Stimulated activated CD4-positive, alpha-beta T cell treated with anti-CD3 and anti-CD28 coated beads, Interleukin-15, amount 100 ng/mL, for 1 hour (primary cell): ENCODE data around the gene GOLGA3.
"Not testable (repeated sequence)": the region's sequence is repeated elsewhere in the genome, so short reads cannot be mapped to it uniquely, and the experiment has no call there.

Source experiments
- DNase-seq, 2 donors: peaks; one replicate each; pipeline ENCODE4 v3.0.0-alpha.2; 2020; ENCODE audit warnings: low read depth in 1 of 2, low spot score in 1 of 2

The GOLGA3 gene

DNA sequence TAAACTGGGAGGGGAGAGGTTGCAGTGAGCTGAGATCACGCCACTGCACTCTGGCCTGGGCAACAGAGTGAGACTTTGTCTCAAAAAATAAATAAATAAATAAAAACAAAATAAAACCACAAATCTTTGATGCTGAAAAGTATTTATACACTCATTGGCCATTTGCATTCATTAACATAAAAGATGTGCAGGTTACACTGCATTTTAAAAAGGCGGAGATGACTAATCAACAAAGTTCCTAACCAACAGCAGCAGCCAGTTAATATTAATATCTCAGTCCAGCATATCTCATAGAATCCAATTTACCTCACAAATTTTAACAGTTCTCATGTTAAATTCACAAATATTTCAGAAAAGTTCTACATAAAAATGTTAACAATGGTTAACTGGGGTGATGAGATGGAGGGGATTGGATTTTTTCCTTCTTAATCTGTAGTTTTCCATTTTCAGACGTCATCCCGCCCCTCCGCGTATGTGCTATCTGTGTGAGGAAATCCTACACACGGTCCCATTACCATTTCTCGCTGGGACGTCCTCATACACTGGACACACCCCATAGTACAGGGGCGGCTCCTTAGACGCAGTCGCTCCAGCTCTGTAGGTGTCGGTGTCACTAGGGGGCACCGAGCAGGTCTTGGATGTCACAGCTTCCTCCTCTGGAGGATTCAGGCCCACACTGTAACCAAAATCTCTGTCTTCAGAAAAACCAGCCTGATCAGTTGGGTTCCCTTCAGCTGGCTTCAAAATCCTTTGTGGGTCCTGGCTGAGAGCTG, 74.3 kb downstream of the GOLGA3 start:
- DNase-seq: no peak

DNA sequence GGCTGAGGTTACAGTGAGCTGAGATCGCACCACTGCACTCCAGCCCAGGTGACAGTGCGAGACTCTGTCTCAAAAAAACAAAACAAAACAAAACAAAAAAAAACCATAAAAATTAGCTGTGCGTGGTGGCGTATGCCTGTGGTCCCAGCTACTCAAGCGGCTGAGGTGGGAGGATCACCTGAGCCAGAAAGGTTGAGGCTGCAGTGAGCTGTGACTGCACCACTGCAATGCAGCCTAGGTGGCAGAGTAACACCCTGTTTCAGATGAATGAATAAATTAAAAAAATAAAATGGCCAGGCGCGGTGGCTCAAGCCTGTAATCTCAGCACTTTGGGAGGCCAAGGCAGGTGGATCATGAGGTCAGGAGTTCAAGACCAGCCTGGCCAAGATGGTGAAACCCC, 75.0 kb downstream of the GOLGA3 start:
- not testable (repeated sequence) for DNase-seq

DNA sequence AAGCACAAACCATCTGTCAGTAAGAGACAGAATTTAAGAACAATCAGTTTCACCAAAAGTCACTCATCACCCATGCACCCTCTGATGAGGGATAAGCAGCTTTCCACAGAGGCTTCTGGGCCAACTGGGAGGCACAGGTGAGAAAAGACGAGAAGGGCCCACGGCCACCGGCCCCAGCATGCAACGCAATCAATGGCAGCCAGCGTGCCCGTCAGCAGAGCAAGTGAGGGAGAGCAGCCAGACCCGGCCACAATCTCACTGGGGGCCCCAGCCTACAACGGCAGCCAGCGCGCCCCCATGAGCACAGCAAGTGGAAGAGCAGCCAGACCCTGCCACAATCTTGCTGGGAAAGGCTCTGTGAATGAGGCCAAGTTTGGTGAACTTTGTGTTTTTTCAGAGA, 80.3 kb downstream of the GOLGA3 start:
- DNase-seq: no peak

GRCh38 chr12:132747896-132748295, 80.8 kb downstream of the GOLGA3 start:
- no peak for DNase-seq

DNA sequence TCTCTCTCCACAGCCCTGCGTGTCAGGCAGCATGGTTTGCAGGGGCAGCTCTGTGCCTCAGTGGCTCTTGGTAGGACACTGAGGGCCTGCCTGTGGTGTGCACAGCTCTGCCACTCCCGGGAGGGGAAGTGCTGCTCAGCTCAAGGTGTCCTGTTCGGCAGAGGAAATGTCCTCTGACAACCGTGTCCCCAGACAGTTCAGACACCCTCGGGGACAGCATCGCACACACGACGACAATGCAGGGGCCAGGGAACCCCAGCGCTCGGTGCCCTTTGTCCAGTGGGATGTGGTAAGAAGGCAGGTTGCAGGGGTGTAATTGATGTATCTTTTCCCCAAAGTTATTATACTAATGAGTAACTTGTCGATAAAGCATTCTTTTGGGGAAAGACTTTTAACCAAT, 81.3 kb downstream of the GOLGA3 start:
- no peak for DNase-seq

DNA sequence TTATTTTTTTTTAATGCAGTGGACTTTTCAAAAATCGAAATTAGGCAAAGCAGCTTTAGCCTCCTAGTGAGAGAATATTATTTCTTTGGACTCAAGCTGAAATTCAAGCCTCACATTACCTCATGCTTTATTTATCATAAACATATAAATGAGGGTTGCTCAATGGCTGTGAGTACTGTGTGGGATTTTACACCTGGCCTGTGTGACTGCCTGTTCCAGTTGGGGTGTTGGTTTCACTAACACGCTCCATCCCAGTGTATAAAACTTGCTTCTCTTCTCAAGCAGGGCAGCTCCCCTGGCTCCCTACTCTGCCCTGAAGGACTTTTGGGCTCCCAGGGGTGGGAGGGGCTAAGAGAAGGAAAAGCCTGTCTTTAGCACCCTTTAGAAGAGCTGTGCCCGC, 82.1 kb downstream of the GOLGA3 start:
- no peak for DNase-seq

- no peak for DNase-seq
Measured at GRCh38 chr12:132743831-132744230, 84.8 kb downstream of the GOLGA3 start.

DNA sequence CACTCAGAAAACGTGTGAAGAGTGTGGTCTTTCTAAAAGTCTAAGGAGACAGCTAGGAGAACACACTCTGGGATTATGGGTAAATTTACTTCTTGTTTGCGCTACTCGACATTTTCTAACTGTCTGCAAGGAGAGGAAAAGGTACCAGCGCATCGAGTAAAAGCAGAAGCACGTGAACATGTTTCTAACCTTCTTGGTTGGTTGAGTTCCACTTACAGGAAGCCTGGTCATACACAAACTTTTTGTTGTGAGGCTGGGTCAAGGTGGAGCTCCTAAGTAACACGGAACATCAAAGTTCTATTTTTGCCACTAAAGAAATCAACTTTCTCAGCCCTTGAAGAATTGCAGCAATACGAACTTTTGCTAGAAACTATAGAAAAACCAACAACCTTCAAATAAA, 87.0 kb downstream of the GOLGA3 start:
- DNase-seq: no peak

GRCh38 chr12:132740652-132741051, 88.0 kb downstream of the GOLGA3 start:
- no peak for DNase-seq

GRCh38 chr12:132740313-132740646, 88.4 kb downstream of the GOLGA3 start:
- DNase-seq: no peak

DNA sequence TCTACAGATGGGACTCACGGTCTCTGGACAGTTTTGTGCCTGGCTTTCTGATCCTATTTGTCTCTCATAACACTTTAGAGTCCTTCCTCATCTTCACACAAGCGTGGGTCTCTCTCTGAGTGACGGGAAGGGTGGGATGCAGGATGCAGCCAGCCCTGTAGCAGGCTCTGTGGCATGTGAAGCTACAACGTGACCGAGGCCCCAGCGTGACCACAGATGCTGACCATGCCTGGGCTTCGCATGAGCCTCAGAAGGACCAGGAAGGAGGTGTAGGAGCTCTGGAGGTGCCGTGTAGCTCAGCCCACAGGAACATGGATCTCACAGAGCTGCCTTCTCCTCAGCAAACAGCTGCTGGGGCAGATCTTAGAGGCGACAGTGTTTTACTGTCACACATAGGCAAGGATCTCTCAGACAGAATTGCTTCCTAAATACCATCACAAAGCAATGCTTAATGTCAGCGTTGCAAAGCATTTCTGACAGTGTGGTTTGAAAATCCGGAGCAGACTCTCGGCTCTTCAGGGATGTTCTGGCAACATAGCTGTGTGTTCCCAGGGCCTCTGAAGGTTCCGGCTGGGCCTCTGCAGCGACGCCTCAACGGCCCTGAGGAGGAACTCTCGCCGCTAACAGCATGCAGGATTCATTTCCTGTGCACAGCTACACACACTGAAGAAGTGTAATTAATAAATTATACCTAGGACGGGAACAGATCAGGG, 88.9 kb downstream of the GOLGA3 start:
- no peak for DNase-seq

- no peak for DNase-seq
Measured at GRCh38 chr12:132736913-132737312, 91.8 kb downstream of the GOLGA3 start.

- no peak for DNase-seq
Measured at GRCh38 chr12:132736378-132736777, 92.3 kb downstream of the GOLGA3 start.

DNA sequence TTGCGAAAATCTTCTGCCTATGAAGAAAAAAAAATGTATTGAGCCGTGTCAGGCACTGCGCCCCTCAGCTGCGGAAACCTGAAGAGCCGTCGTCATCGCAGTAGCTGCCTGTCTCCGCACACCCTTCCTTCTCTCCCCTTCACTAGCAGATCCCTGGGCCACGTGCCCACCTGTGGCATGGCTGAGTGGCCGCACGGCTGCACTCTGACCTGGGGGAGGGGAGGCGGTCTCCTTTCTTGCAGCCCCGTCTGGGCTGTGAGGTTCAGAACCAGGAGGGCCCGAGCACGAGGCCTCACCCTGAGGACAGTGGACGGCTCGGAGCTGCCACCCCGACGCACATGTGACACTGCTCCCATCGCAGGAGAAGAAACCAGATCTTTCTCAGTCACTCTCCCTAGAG, 93.2 kb downstream of the GOLGA3 start:
- no peak for DNase-seq

DNA sequence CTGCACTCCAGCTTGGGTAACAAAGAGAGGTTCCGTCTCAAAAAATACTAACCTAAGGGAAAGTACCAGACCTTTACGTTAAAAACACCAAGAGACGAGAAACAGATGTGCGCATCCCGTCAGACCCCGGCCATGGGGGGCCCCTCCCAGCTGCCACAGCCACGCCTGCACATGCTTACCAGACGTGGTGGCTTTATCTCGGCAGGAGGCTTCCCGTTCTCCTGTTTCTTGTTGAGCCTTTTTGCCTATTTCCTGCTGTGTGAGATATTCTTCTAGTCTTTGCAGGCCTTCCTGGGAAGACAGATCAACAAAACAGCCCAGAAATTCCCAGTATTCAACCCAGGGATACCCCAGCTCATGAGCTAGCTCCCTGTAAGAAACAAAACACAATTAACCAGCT, 94.5 kb downstream of the GOLGA3 start:
- DNase-seq: no peak

DNA sequence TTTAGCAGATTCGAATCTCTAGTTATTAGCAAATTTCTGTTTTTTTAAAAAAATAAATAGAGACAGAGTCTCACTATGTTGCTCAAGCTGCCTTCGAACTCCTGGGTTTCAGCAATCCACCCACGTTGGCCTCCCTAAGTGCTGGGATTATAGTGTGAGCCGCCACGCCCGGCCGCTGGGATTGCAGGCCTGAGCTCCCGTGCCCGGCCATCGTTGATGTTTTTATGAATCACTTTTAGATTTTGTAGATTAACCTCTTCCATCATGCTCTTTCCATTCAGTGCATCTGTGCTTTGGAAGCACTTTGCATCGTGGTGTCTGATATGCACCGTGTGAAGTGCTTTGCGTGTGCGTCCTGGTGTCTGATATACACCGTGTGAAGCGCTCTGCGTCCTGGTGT, 97.1 kb downstream of the GOLGA3 start:
- DNase-seq: no peak

DNA sequence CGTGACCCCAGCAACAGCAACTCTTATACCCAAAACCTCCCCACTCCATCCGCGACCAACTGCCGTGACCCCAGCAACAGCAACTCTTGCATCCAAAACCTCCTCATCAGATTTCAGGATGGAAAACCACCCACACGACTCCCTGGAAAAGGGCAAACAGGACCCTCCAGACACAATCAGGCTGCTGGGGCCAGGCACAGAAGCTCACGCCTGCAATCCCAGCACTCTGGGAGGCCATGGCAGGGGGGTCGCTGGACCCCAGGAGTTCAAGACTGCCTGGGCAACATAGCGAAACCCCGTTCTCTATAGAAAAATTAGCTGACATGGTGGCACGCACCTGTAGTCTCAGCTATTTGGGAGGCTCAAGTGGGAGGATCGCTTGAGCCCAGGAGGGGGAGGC, 98.3 kb downstream of the GOLGA3 start:
- DNase-seq: no peak

- no peak for DNase-seq
Measured at GRCh38 chr12:132729541-132730320, 98.9 kb downstream of the GOLGA3 start.

DNA sequence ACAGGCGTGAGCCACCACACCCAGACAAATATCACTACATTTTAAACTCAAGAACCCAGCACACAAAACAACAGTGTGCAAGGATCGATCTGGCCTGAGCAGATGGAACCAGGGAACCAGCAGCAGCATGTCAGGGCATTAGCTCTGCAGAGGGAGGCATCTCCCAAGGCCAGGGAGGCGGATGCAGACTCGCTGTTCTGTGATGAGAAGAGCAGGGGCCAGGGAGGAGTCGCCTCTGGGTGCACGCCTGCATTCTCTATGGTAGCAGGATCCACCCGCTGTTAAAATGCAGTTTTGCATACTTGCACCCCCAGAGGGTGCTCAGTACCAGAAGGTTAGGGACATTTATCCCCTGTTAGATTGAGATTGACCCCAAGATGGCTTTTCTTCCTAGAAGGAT, 100.2 kb downstream of the GOLGA3 start:
- no peak for DNase-seq

GRCh38 chr12:132727091-132727794, 101.4 kb downstream of the GOLGA3 start:
- DNase-seq: no peak

- no peak for DNase-seq
Measured at GRCh38 chr12:132726386-132726785, 102.3 kb downstream of the GOLGA3 start.
